Tibial artery (tissue), 4 donors: ENCODE results near the gene CRX.
"Not testable (repeated sequence)": the region's sequence is repeated elsewhere in the genome, so short reads cannot be mapped to it uniquely, and the experiment has no call there.

ENCODE experiments used
- DNase-seq, 2 donors: peaks; one replicate each; pipeline ENCODE4 v3.0.0-alpha.2; 2019
- H3K27ac ChIP-seq, 2 donors: fragments of 200-600 bp; sonication (generic) in 1 of 2; 1 replicate in 1 of 2; 2 replicates in 1 of 2; pipeline ENCODE4 v1.5.1; 2018 to 2019; ENCODE audit warnings: mild to moderate bottlenecking in 1 of 2
- H3K27me3 ChIP-seq, 2 donors: fragments of 200-600 bp; sonication (generic) in 1 of 2; one replicate each; pipeline versions ENCODE4 v1.5.1 to v1.6.0; 2016 to 2019
- H3K36me3 ChIP-seq, 3 donors: fragments of 200-600 bp; sonication (generic) in 2 of 3; one replicate each; pipeline ENCODE4 v1.5.1; 2016 to 2019; ENCODE audit warnings: mild to moderate bottlenecking in 2 of 3
- H3K4me1 ChIP-seq, 4 donors: fragments of 200-600 bp; sonication (generic) in 2 of 4; 1 replicate in 3 of 4; 2 replicates in 1 of 4; pipeline ENCODE4 v1.5.1; 2016 to 2019
- H3K4me3 ChIP-seq, 2 donors: fragments of 200-600 bp; sonication (generic) in 1 of 2; 1 replicate in 1 of 2; 2 replicates in 1 of 2; pipeline ENCODE4 v1.5.1; 2018 to 2019; ENCODE audit warnings: mild to moderate bottlenecking in 2 of 2
- H3K9me3 ChIP-seq, 3 donors: fragments of 200-600 bp; sonication (generic) in 1 of 3; one replicate each; pipeline ENCODE4 v1.5.1; 2016 to 2019
- CTCF ChIP-seq, 2 experiments: fragments of 200-600 bp in 1 of 2; fragments of 450-650 bp in 1 of 2; IDR thresholded peaks; one replicate each; pipeline ENCODE4 v1.5.1; 2017 to 2019; ENCODE audit warnings: antibody characterized with exemption in 2 of 2, mild to moderate bottlenecking in 1 of 2, moderate library complexity in 1 of 2
- intact Hi-C: fragments of 100-400 bp; cut with DNase I; formaldehyde crosslinking; loops from one replicate; pipeline ENCODE4 v1.15.0; 2023; ENCODE audit warnings: low total_unique reads

The CRX gene

DNA sequence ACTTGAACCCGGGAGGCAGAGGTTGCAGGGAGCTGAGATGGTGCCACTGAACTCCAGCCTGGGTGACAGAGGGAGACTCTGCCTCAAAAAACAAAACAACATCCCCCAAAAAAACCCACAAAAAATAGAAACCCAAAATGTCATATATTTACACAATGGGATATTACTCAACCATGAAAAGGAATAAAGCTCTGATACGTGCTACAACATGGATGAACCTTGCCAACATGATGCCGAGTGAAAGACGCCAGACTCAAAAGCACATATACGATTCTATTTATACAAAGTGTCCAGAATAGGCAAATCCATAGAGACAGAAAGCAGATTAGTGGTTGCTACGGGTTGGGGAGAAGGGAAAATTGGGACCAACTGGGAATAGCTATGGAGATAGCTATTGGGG, 15.3 kb upstream of the CRX start:
- Histone ChIP-seq H3K4me3 (no peak overlapping the region), H3K27ac (no peak overlapping the region), H3K9me3 (no peaks in the 10 kb centered on the region), H3K36me3 (no peaks in the 10 kb centered on the region), H3K27me3 (no peaks in the 10 kb centered on the region), H3K4me1 (no peaks in the 10 kb centered on the region)
- no peak for TF ChIP-seq CTCF (IDR thresholded peaks at IDR 0.05)
- DNase-seq, result no peak
- intact Hi-C loops, result no loop called here

DNA sequence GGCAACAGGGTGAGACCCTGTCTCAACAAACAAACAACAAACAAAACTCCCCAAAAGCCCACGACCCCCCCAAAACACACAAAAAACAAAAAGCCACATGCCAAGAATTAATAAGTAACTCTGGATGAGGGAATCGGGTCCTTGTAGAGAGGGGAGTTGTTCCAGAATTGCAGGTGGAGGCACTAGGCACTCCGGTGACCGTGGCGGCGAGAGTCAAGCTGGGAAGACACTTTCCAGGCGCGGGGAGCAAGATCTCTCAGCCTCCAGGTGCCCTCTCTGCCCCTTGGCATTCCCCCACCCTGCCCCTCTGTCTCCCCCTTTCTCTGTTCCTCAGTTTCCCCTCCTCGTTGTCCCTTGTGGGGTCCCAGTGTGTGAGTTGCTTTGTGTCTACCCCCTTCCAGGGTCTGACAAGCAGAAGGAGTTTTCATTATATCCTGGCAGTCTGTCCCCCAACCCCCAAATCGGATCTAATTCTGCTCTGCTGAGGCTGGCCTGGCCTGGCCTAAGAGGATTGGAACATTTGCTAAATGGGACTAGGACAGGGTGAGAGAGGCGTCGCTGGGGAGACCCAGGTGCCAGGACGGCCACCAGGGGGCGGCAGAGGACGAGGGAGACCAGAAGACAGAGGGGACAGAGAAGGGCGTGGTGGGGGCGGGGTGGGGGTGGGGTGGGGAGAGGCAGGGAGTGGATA, 8.3 kb upstream of the CRX start:
- no peak overlapping the region for H3K4me3 ChIP-seq
- peak; percentile 45 to 59 for TF ChIP-seq CTCF (IDR thresholded peaks at IDR 0.05)
- peaks cover 0 to 8% of the 10 kb centered on the region in 2 donors for H3K27me3 ChIP-seq
- H3K36me3 ChIP-seq, result no peaks in the 10 kb centered on the region
- DNase-seq, result peak in 1 of 2 donors; percentile 60
- no peaks in the 10 kb centered on the region for H3K4me1 ChIP-seq
- H3K27ac ChIP-seq, result no peak overlapping the region
- no peaks in the 10 kb centered on the region for H3K9me3 ChIP-seq
- intact Hi-C loops, result no loop called here

- intact Hi-C loops, result no loop called here
- TF ChIP-seq CTCF (IDR thresholded peaks at IDR 0.05), result no peak
- Histone ChIP-seq H3K27ac (no peak overlapping the region), H3K36me3 (no peaks in the 10 kb centered on the region), H3K4me3 (no peak overlapping the region), H3K9me3 (no peaks in the 10 kb centered on the region), H3K4me1 (no peaks in the 10 kb centered on the region), H3K27me3 (peaks cover 0 to 14% of the 10 kb centered on the region in 2 donors)
- DNase-seq, result no peak
These were observed 7.8 kb upstream of the CRX start for GRCh38 chr19:47813995-47814328.

DNA sequence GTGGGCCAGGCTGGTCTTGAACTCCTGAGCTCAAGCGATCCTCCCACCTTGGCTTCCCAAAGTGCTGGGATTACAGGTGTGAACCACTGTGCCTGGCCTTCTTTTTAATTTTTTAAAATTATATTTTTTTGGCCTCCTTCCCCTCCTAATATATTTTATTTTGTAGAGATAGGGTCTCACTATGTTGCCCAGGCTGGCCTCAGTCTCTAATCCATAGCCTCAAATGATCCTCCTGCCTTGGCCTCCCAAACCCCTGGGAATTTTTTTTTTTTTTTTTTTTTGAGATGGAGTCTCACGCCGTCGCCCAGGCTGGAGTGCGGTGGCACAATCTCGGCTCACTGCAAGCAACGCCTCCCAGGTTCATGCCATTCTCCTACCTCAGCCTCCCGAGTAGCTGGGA, 5.5 kb upstream of the CRX start:
- H3K36me3 ChIP-seq, H3K4me1 ChIP-seq, H3K9me3 ChIP-seq, DNase-seq, H3K27ac ChIP-seq, intact Hi-C loops, H3K4me3 ChIP-seq: not testable (repeated sequence)
- H3K27me3 ChIP-seq, result peaks cover 0 to 33% of the 10 kb centered on the region in 2 donors

GRCh38 chr19:47818221-47818620, 3.5 kb upstream of the CRX start:
- H3K9me3 ChIP-seq, H3K4me3 ChIP-seq, intact Hi-C loops, H3K27ac ChIP-seq, DNase-seq, H3K36me3 ChIP-seq, H3K4me1 ChIP-seq: not testable (repeated sequence)
- peaks cover 0 to 42% of the 10 kb centered on the region in 2 donors for H3K27me3 ChIP-seq

- Histone ChIP-seq H3K9me3 (no peaks in the 10 kb centered on the region), H3K4me1 (no peaks in the 10 kb centered on the region), H3K4me3 (no peak overlapping the region), H3K36me3 (no peaks in the 10 kb centered on the region), H3K27me3 (peaks cover 0 to 53% of the 10 kb centered on the region in 2 donors), H3K27ac (no peak overlapping the region)
- intact Hi-C loops, result no loop called here
- no peak for DNase-seq
- no peak for TF ChIP-seq CTCF (IDR thresholded peaks at IDR 0.05)
These were observed 1.9 kb upstream of the CRX start for GRCh38 chr19:47819858-47820257.

- Histone ChIP-seq H3K27me3 (peaks cover 0 to 53% of the 10 kb centered on the region in 2 donors), H3K9me3 (no peaks in the 10 kb centered on the region), H3K4me3 (no peak overlapping the region), H3K36me3 (no peaks in the 10 kb centered on the region), H3K27ac (no peak overlapping the region), H3K4me1 (no peaks in the 10 kb centered on the region)
- intact Hi-C loops, result no loop called here
- DNase-seq, result no peak
- TF ChIP-seq CTCF (IDR thresholded peaks at IDR 0.05), result no peak
These were observed 1.3 kb upstream of the CRX start for GRCh38 chr19:47820410-47820809.
